ENCODE results near the gene ITIH2. TPM values are rescaled to one million over a fixed set of nuclear protein-coding genes. Genes with fewer than 3 reads are reported as not detected.
A peak's percentile ranks its signal among the peaks of the same experiment; 100 is the strongest.

Gene ITIH2
- total RNA-seq, 2 experiments from 2014 or later: not detected

DNA sequence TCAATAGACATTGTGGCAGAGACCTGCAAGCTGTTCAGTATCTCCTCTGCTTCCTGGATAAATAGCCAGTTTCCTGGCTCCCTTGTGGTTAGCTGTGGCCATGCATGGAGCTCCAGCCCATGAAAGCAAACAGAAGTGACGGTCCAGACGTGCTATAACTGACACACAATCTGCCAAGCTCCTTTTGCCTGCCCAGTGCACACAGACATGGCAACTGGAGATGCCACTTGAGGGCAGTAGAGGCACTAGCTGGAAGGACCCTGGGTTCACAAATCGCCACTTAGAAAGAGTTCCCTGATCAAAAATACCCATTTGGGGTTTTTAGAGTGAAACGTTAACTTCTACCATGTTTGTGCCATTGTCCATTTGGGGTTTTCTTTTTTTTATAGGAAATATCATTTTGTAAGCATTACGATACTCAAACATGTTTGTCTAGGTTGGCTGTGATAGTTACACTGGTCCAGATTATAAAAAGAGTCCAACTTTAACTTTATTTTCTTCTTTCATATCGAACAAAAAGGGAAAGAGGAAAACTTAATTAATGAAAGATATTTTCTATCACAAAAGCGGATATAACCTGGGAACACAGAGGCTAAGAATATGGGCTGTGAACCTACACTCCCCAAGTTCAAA lies 53.4 kb downstream of the ITIH2 start:
- H3K4me1 ChIP-seq (ENCODE audit: insufficient read depth, low read length, poor library complexity, severe bottlenecking): no peaks in the 10 kb centered on the region
- H3K79me2 ChIP-seq (ENCODE audit: insufficient read depth, low read depth, low read length): no peaks in the 10 kb centered on the region
- BruUV-seq (replicated peaks): no TSS peak
- peak; percentile 41 for DNase-seq (ENCODE audit: low spot score)
- POLR2A ChIA-PET: interaction anchor here (0.9 kb wide), 1 partner anchor 32 kb away, joined by 3 read pairs; the partner anchor contains the start of gene ATP5F1C
- intact Hi-C loops (cut with micrococcal nuclease; ENCODE audit: unreplicated experiment): loop anchor here (10.0 kb wide), 1 partner anchor 208 kb away; no protein-coding TSS in a partner anchor
- no peaks in the 10 kb centered on the region for H4K20me1 ChIP-seq (ENCODE audit: insufficient read depth, low read length)
- CTCF ChIA-PET (ENCODE audit: unreplicated experiment): no interaction called here
- no peak overlapping the region for H3K27ac ChIP-seq (ENCODE audit: low read depth, low read length, poor library complexity, severe bottlenecking)
- H3K36me3 ChIP-seq (ENCODE audit: insufficient read depth, low read length): peaks cover 81% of the 10 kb centered on the region
- H2AFZ ChIP-seq (ENCODE audit: low read length): no peak overlapping the region
- H3K4me3 ChIP-seq (ENCODE audit: low read depth, low read length, poor library complexity, severe bottlenecking): no peak overlapping the region
- no peak overlapping the region for H3K4me2 ChIP-seq (ENCODE audit: low read length)
- H3K9me2 ChIP-seq (ENCODE audit: insufficient read depth, low read length): no peaks in the 10 kb centered on the region
- TF ChIP-seq, protein P1, sequence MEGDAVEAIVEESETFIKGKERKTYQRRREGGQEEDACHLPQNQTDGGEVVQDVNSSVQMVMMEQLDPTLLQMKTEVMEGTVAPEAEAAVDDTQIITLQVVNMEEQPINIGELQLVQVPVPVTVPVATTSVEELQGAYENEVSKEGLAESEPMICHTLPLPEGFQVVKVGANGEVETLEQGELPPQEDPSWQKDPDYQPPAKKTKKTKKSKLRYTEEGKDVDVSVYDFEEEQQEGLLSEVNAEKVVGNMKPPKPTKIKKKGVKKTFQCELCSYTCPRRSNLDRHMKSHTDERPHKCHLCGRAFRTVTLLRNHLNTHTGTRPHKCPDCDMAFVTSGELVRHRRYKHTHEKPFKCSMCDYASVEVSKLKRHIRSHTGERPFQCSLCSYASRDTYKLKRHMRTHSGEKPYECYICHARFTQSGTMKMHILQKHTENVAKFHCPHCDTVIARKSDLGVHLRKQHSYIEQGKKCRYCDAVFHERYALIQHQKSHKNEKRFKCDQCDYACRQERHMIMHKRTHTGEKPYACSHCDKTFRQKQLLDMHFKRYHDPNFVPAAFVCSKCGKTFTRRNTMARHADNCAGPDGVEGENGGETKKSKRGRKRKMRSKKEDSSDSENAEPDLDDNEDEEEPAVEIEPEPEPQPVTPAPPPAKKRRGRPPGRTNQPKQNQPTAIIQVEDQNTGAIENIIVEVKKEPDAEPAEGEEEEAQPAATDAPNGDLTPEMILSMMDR (conservative IDR thresholded peaks at IDR 0.05; ENCODE audit: low read length): peak; percentile 82
- TF ChIP-seq EZH2phosphoT487 (IDR thresholded peaks at IDR 0.05; ENCODE audit: borderline replicate concordance, low read depth, low read length): no peak
- H3K9me3 ChIP-seq (ENCODE audit: low read length): no peaks in the 10 kb centered on the region

DNA sequence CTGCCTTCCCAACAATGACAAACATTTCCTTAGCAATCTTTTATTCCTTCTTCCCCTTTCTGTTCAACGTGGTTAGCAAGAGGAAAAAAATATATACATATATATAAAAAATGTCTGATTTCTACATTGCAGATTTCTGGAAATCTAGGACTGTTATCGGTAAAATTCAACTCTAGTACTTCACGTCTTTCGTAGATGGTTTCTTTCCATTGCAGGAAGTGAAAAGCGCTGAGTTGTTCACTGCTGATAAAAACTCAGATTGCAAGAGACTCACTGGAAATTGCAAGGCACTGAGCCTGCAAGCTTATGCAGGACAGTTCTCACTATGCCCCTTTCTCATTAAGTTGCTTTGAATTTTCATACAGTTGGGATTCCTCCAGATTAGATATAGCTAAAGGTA lies 60.8 kb downstream of the ITIH2 start:
- H4K20me1 ChIP-seq (ENCODE audit: insufficient read depth, low read length): no peaks in the 10 kb centered on the region
- no peak overlapping the region for H3K4me2 ChIP-seq (ENCODE audit: low read length)
- no peak overlapping the region for H3K27ac ChIP-seq (ENCODE audit: low read depth, low read length, poor library complexity, severe bottlenecking)
- no peak overlapping the region for H2AFZ ChIP-seq (ENCODE audit: low read length)
- no peaks in the 10 kb centered on the region for H3K4me1 ChIP-seq (ENCODE audit: insufficient read depth, low read length, poor library complexity, severe bottlenecking)
- TF ChIP-seq, protein P1 (conservative IDR thresholded peaks at IDR 0.05; ENCODE audit: low read length): no peak
- TF ChIP-seq EZH2phosphoT487 (IDR thresholded peaks at IDR 0.05; ENCODE audit: borderline replicate concordance, low read depth, low read length): no peak
- no peaks in the 10 kb centered on the region for H3K9me3 ChIP-seq (ENCODE audit: low read length)
- DNase-seq (ENCODE audit: low spot score): no peak
- no peak overlapping the region for H3K4me3 ChIP-seq (ENCODE audit: low read depth, low read length, poor library complexity, severe bottlenecking)
- intact Hi-C loops (cut with micrococcal nuclease; ENCODE audit: unreplicated experiment): no loop called here
- ChIA-PET POLR2A (interaction anchor here (0.7 to 1.7 kb wide), 2 partner anchors 9 to 11 kb away, joined by 3 to 5 read pairs; no protein-coding TSS in a partner anchor), CTCF (ENCODE audit: unreplicated experiment) (no interaction called here)
- H3K36me3 ChIP-seq (ENCODE audit: insufficient read depth, low read length): peaks cover 83% of the 10 kb centered on the region
- no peaks in the 10 kb centered on the region for H3K79me2 ChIP-seq (ENCODE audit: insufficient read depth, low read depth, low read length)
- BruUV-seq (replicated peaks): no TSS peak
- H3K9me2 ChIP-seq (ENCODE audit: insufficient read depth, low read length): no peaks in the 10 kb centered on the region

DNA sequence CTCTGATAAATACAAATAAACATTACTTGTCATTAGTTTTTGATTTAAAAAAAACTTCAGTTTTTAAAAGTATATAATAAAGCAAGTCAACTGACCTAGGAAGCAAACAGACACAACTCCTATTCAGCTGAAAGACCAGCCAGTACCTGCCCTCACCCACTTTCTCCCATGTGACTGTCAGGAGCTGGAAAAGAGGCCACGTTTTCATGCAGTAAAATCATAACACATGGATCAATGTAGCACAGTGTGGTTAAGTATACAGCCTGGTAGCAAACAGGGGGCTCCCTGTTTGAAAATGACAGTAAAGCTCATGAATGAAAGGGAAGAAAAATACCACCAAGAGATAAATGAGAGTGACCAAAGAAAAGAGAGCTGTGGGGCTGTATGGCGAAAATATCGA lies 63.1 kb downstream of the ITIH2 start:
- CTCF ChIA-PET (ENCODE audit: unreplicated experiment): no interaction called here
- Histone ChIP-seq H3K27ac (ENCODE audit: low read depth, low read length, poor library complexity, severe bottlenecking) (no peak overlapping the region), H3K4me1 (ENCODE audit: insufficient read depth, low read length, poor library complexity, severe bottlenecking) (no peaks in the 10 kb centered on the region), H3K36me3 (ENCODE audit: insufficient read depth, low read length) (peaks cover 88% of the 10 kb centered on the region), H2AFZ (ENCODE audit: low read length) (no peak overlapping the region), H3K9me3 (ENCODE audit: low read length) (no peaks in the 10 kb centered on the region), H3K4me2 (ENCODE audit: low read length) (no peak overlapping the region), H3K4me3 (ENCODE audit: low read depth, low read length, poor library complexity, severe bottlenecking) (no peak overlapping the region), H3K79me2 (ENCODE audit: insufficient read depth, low read depth, low read length) (no peaks in the 10 kb centered on the region), H3K9me2 (ENCODE audit: insufficient read depth, low read length) (no peaks in the 10 kb centered on the region), H4K20me1 (ENCODE audit: insufficient read depth, low read length) (no peaks in the 10 kb centered on the region)
- no peak for DNase-seq (ENCODE audit: low spot score)
- POLR2A ChIA-PET: interaction anchor here (0.7 kb wide), 1 partner anchor 14 kb away, joined by 4 read pairs; no protein-coding TSS in a partner anchor
- BruUV-seq (replicated peaks): no TSS peak
- intact Hi-C loops (cut with micrococcal nuclease; ENCODE audit: unreplicated experiment): no loop called here
- no peak for TF ChIP-seq EZH2phosphoT487 (IDR thresholded peaks at IDR 0.05; ENCODE audit: borderline replicate concordance, low read depth, low read length)

Data from OCI-LY7 (cell line).